SU-DHL-6 (cell line): ENCODE results near the gene CREG2.

ENCODE experiments used
- H2AFZ ChIP-seq: fragments of 200-600 bp; sonication (generic); 2 replicates; pipeline ENCODE4 v1.6.1; 2014; ENCODE audit warnings: low read depth, mild to moderate bottlenecking, moderate library complexity, mixed read lengths, antibody characterized with exemption, low read length; ENCODE audit not compliant: severe bottlenecking
- H3F3A ChIP-seq: fragments of 200-600 bp; shearing (Covaris generic); 2 replicates; pipeline ENCODE4 v1.6.0; 2016; ENCODE audit warnings: antibody characterized with exemption, mild to moderate bottlenecking; ENCODE audit not compliant: insufficient read depth
- H3K27ac ChIP-seq: fragments of 200-600 bp; sonication (generic); 2 replicates; pipeline ENCODE4 v1.5.1; 2016; ENCODE audit warnings: low read depth, mild to moderate bottlenecking, low read length, moderate library complexity, mixed read lengths
- H3K27me3 ChIP-seq: fragments of 200-600 bp; sonication (generic), shearing (Covaris generic); 2 replicates; pipeline ENCODE4 v1.6.0; 2014; ENCODE audit warnings: mild to moderate bottlenecking, low read length
- H3K36me3 ChIP-seq: fragments of 200-600 bp; sonication (generic); 2 replicates; pipeline ENCODE4 v1.6.1; 2014; ENCODE audit warnings: mild to moderate bottlenecking, low read length, mixed read lengths
- H3K4me2 ChIP-seq: fragments of 300-600, 200-600 bp; shearing (Covaris generic), sonication (generic); 2 replicates; pipeline ENCODE4 v1.6.0; 2014; ENCODE audit warnings: low read length, low read depth, mild to moderate bottlenecking; ENCODE audit not compliant: poor library complexity, severe bottlenecking
- H3K4me3 ChIP-seq: fragments of 200-600 bp; sonication (generic); 2 replicates; pipeline ENCODE4 v1.5.1; 2014; ENCODE audit warnings: antibody characterized with exemption, low read length, mild to moderate bottlenecking, mixed read lengths; ENCODE audit not compliant: insufficient read depth, poor library complexity, severe bottlenecking
- H3K79me2 ChIP-seq: fragments of 200-600 bp; sonication (generic); 2 replicates; pipeline ENCODE4 v1.6.1; 2014; ENCODE audit warnings: mild to moderate bottlenecking, low read length, moderate library complexity; ENCODE audit not compliant: insufficient read depth
- H3K9ac ChIP-seq: fragments of 200-600 bp; sonication (generic); 2 replicates; pipeline ENCODE4 v1.7.0; 2014; ENCODE audit warnings: mild to moderate bottlenecking, low read length
- H3K9me2 ChIP-seq: fragments of 200-600 bp; sonication (generic); replicated peaks from 2 replicates; pipeline ENCODE4 v1.6.1; 2014; ENCODE audit warnings: low read length; ENCODE audit not compliant: insufficient read depth
- H3K9me3 ChIP-seq: fragments of 200-600 bp; sonication (generic); 2 replicates; pipeline ENCODE4 v1.6.1; 2014; ENCODE audit warnings: low read length, mixed read lengths; ENCODE audit not compliant: insufficient read depth
- H4K20me1 ChIP-seq: fragments of 200-600 bp; sonication (generic); 2 replicates; pipeline ENCODE4 v1.6.1; 2014; ENCODE audit warnings: low read depth, mild to moderate bottlenecking, antibody characterized with exemption, low read length, moderate library complexity, mixed read lengths
- CTCF ChIP-seq: fragments of 200-600 bp; sonication (generic); IDR thresholded peaks from one replicate; pipeline ENCODE4 v1.5.1; 2017; ENCODE audit warnings: antibody characterized with exemption, mild to moderate bottlenecking, low read length, moderate library complexity; ENCODE audit not compliant: insufficient read depth, poor library complexity, severe bottlenecking
- EZH2phosphoT487 ChIP-seq: fragments of 200-600 bp; sonication (generic), shearing (Covaris generic); conservative IDR thresholded peaks from 2 replicates; pipeline ENCODE4 v1.6.1; 2018; ENCODE audit warnings: mild to moderate bottlenecking, antibody characterized with exemption, low read length, moderate library complexity, mixed read lengths

CREG2 gene

GRCh38 chr2:101357376-101357775 lies 29.9 kb downstream of the CREG2 start:
- Histone ChIP-seq H3K79me2 (no peaks in the 10 kb centered on the region), H3K9ac (no peak overlapping the region), H3K27ac (no peak overlapping the region), H3K4me3 (no peak overlapping the region), H2AFZ (no peak overlapping the region), H3F3A (no peaks in the 10 kb centered on the region), H3K9me3 (no peaks in the 10 kb centered on the region), H3K27me3 (no peaks in the 10 kb centered on the region), H3K4me2 (no peak overlapping the region), H3K36me3 (no peaks in the 10 kb centered on the region), H3K9me2 (no peaks in the 10 kb centered on the region), H4K20me1 (no peaks in the 10 kb centered on the region)
- TF ChIP-seq EZH2phosphoT487 (no peak), CTCF (no peak)

GRCh38 chr2:101356521-101356920 lies 30.8 kb downstream of the CREG2 start:
- Histone ChIP-seq H3K9me2 (no peaks in the 10 kb centered on the region), H3K9me3 (no peaks in the 10 kb centered on the region), H3K4me2 (no peak overlapping the region), H3K79me2 (no peaks in the 10 kb centered on the region), H3K27me3 (no peaks in the 10 kb centered on the region), H3K9ac (no peak overlapping the region), H3K27ac (no peak overlapping the region), H3K4me3 (no peak overlapping the region), H2AFZ (no peak overlapping the region), H3F3A (no peaks in the 10 kb centered on the region), H3K36me3 (no peaks in the 10 kb centered on the region), H4K20me1 (no peaks in the 10 kb centered on the region)
- TF ChIP-seq EZH2phosphoT487 (no peak), CTCF (no peak)

- H3K27ac ChIP-seq = no peak overlapping the region
- H3K79me2 ChIP-seq = no peaks in the 10 kb centered on the region
- no peaks in the 10 kb centered on the region for H3K36me3 ChIP-seq
- H3K27me3 ChIP-seq = no peaks in the 10 kb centered on the region
- H4K20me1 ChIP-seq = no peaks in the 10 kb centered on the region
- H2AFZ ChIP-seq = no peak overlapping the region
- no peak for TF ChIP-seq EZH2phosphoT487
- no peak for TF ChIP-seq CTCF
- H3K4me2 ChIP-seq = no peak overlapping the region
- no peaks in the 10 kb centered on the region for H3F3A ChIP-seq
- H3K4me3 ChIP-seq = no peak overlapping the region
- no peak overlapping the region for H3K9ac ChIP-seq
- no peaks in the 10 kb centered on the region for H3K9me2 ChIP-seq
- no peaks in the 10 kb centered on the region for H3K9me3 ChIP-seq
Observed at GRCh38 chr2:101356055-101356454, 31.2 kb downstream of the CREG2 start.
